Measurements from ENCODE around the gene DHX8. TPM values are rescaled to one million over a fixed set of nuclear protein-coding genes. Genes with fewer than 3 reads are reported as not detected.

The DHX8 gene
- total and polyA plus RNA-seq, 2 of the 8 experiments (the other 6 are each of a cell fraction or from before 2014, with no cell fraction given) = 30.5 to 59.4 TPM

DNA sequence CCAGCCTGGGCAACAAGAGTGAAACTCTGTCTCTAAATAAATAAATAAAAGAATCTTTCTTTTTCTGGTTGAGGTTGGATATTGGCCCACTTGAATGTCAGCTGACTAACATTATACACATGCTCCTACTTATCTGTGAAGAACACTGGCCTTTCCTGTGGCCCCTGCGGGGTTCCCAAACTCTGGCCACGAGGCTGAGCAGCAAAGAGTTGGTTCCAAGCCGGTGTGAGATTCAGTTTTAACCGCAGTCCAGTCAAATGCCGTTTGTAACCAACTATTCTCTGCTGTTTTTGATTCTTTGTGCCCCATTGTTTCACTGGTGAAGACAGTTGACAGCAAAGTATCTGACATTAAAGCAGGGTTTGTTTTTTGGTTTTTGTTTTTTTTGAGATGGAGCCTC, 51.1 kb downstream of the DHX8 start:
- H3K27me3 ChIP-seq (replicated peaks in 1 of 4; ENCODE audit: control insufficient read depth in 3 of 4, extremely low read depth in 1 of 4, insufficient read depth in 3 of 4, low read length in 3 of 4) = no peaks in the 10 kb centered on the region
- no peak overlapping the region for H3K27ac ChIP-seq (ENCODE audit: low read depth, low read length)
- H3K79me1 ChIP-seq (ENCODE audit: low read depth, low read length) = no peaks in the 10 kb centered on the region; the same call in 1 of the 2 replicates
- no peak overlapping the region for H3K4me2 ChIP-seq (ENCODE audit: insufficient read depth in 1 of 2, low read depth in 2 of 2, low read length in 2 of 2)
- no peak overlapping the region for H3K14ac ChIP-seq (ENCODE audit: insufficient read length)
- no peak overlapping the region for H2BK20ac ChIP-seq (ENCODE audit: low read length)
- no peak overlapping the region for H2BK15ac ChIP-seq (ENCODE audit: low read length)
- H3K18ac ChIP-seq (ENCODE audit: extremely low read depth, low read length) = no peak overlapping the region
- TF ChIP-seq, protein P1, sequence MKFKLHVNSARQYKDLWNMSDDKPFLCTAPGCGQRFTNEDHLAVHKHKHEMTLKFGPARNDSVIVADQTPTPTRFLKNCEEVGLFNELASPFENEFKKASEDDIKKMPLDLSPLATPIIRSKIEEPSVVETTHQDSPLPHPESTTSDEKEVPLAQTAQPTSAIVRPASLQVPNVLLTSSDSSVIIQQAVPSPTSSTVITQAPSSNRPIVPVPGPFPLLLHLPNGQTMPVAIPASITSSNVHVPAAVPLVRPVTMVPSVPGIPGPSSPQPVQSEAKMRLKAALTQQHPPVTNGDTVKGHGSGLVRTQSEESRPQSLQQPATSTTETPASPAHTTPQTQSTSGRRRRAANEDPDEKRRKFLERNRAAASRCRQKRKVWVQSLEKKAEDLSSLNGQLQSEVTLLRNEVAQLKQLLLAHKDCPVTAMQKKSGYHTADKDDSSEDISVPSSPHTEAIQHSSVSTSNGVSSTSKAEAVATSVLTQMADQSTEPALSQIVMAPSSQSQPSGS (IDR thresholded peaks at IDR 0.05; ENCODE audit: low read length) = no peak
- TF ChIP-seq KDM5A (IDR thresholded peaks at IDR 0.05; ENCODE audit: low read length) (no peak), CHD1 (IDR thresholded peaks at IDR 0.05; ENCODE audit: low read depth, low read length) (no peak), HDAC2 (IDR thresholded peaks at IDR 0.05; ENCODE audit: borderline replicate concordance in 1 of 2, low read depth in 2 of 2, low read length in 2 of 2) (no peak), CHD2 (IDR thresholded peaks at IDR 0.05; ENCODE audit: low read length) (no peak), SIX5 (IDR thresholded peaks at IDR 0.05; ENCODE audit: low read depth, low read length) (no peak), PHF8 (conservative IDR thresholded peaks at IDR 0.05; ENCODE audit: low read depth, low read length) (no peak), EGR1 (IDR thresholded peaks at IDR 0.05; ENCODE audit: borderline replicate concordance, low read depth, low read length) (no peak), TAF7 (optimal IDR thresholded peaks at IDR 0.05; ENCODE audit: borderline replicate concordance, low read depth, low read length) (no peak), JUND (IDR thresholded peaks at IDR 0.05; ENCODE audit: low read length) (no peak), RFX5 (IDR thresholded peaks at IDR 0.05; ENCODE audit: borderline replicate concordance, low read depth, low read length) (no peak)
- no peak overlapping the region for H3K23ac ChIP-seq (ENCODE audit: insufficient read length)
- H3K4me3 ChIP-seq (ENCODE audit: extremely low read depth in 1 of 4, insufficient read depth in 2 of 4, low read depth in 3 of 4, low read length in 4 of 4) = no peak overlapping the region
- no peak overlapping the region for H2BK12ac ChIP-seq (ENCODE audit: low read depth, low read length)
- no peak overlapping the region for H4K91ac ChIP-seq (replicated peaks; ENCODE audit: insufficient read length, low read length)
- WGBS, 2 experiments (ENCODE audit: extremely low coverage in 1 of 2, insufficient coverage in 1 of 2, insufficient read length in 1 of 2, insufficient replicate concordance in 2 of 2, low coverage in 1 of 2, low lambda C conversion rate in 2 of 2, missing lambda C conversion rate in 1 of 2) = 91% methylated on average over 5 of the region's 5 CpGs; no CpG with 5 or more reads in 1 of the 2 experiments
- H2AFZ ChIP-seq (ENCODE audit: low read length) = no peak overlapping the region
- H3K4ac ChIP-seq (replicated peaks; ENCODE audit: insufficient read length, low read depth, low read length) = no peak overlapping the region
- no peak overlapping the region for H3K9ac ChIP-seq (replicated peaks in 1 of 4; ENCODE audit: extremely low read depth in 1 of 4, low read depth in 3 of 4, low read length in 3 of 4)
- no peak overlapping the region for H2BK5ac ChIP-seq (ENCODE audit: low read depth, low read length)
- H4K20me1 ChIP-seq (replicated peaks in 1 of 2; ENCODE audit: control insufficient read depth in 1 of 2, insufficient read depth in 2 of 2, low read length in 2 of 2) = peaks cover 0 to 5% of the 10 kb centered on the region in 2 experiments
- peaks cover 4% of the 10 kb centered on the region; the same call in 1 of the 2 replicates for H3K23me2 ChIP-seq (ENCODE audit: low read depth, low read length)
- H3K4me1 ChIP-seq (replicated peaks in 1 of 4; ENCODE audit: control insufficient read depth in 3 of 4, insufficient read depth in 4 of 4, low read length in 3 of 4) = peaks cover 9 to 26% (median 12%) of the 10 kb centered on the region in 4 experiments
- peaks cover 1 to 17% of the 10 kb centered on the region in 2 experiments; a peak in 3 of 4 replicates for H3K79me2 ChIP-seq (ENCODE audit: control insufficient read depth in 1 of 2, insufficient read depth in 2 of 2, low read length in 2 of 2)
- H2BK120ac ChIP-seq (replicated peaks; ENCODE audit: low read depth, low read length) = no peak overlapping the region
- H3K36me3 ChIP-seq (ENCODE audit: control insufficient read depth in 2 of 4, insufficient read depth in 4 of 4, low read length in 3 of 4) = peaks cover 2 to 7% (median 4%) of the 10 kb centered on the region in 4 experiments; a peak in 3 of 8 replicates
- ChIA-PET POLR2A (ENCODE audit: partially characterized antibody) (interaction anchor here (1.0 to 12.6 kb wide), 2 partner anchors 7 to 9 kb away, joined by 3 to 345 read pairs; partner anchors contain the start of gene ETV4), CTCF (ENCODE audit: partially characterized antibody) (interaction anchor here (3.2 kb wide), 1 partner anchor 9 kb away, joined by 14 read pairs; no protein-coding TSS in a partner anchor)
- H2AK5ac ChIP-seq (ENCODE audit: low read depth, low read length) = no peak overlapping the region
- H4K5ac ChIP-seq (ENCODE audit: insufficient read length, low read depth, low read length) = no peak overlapping the region
- no peak for DNase-seq (ENCODE audit: low read depth in 1 of 2, low spot score in 2 of 2)
- H3K56ac ChIP-seq (replicated peaks; ENCODE audit: insufficient read length, low read depth, low read length) = no peak overlapping the region
- no peak overlapping the region for H4K8ac ChIP-seq (ENCODE audit: extremely low read depth, insufficient read depth, low read length)
- FAIRE-seq = no peak
- no peaks in the 10 kb centered on the region for H3K9me3 ChIP-seq (ENCODE audit: insufficient read depth in 2 of 2, low read depth in 1 of 2, low read length in 1 of 2)

All from H1 (cell line).